GF-D8 (cell line): ENCODE measurements around the gene AQP12B.
"Not testable (repeated sequence)": the region's sequence is repeated elsewhere in the genome, so short reads cannot be mapped to it uniquely, and the experiment has no call there.

ENCODE experiments used
- DNase-seq: peaks from one replicate; lab custom pipeline; 2025; lab: John Stamatoyannopoulos, UW

AQP12B gene

GRCh38 chr2:240701091-240701735, 18.5 kb upstream of the AQP12B start:
- no peak for DNase-seq

GRCh38 chr2:240700616-240701015, 17.9 kb upstream of the AQP12B start:
- DNase-seq: not testable (repeated sequence)

- not testable (repeated sequence) for DNase-seq
Measured at GRCh38 chr2:240699835-240700234, 17.1 kb upstream of the AQP12B start.

- DNase-seq: not testable (repeated sequence)
Measured at GRCh38 chr2:240698852-240699561, 16.3 kb upstream of the AQP12B start.

GRCh38 chr2:240696469-240696868, 13.8 kb upstream of the AQP12B start:
- DNase-seq: not testable (repeated sequence)

- DNase-seq: not testable (repeated sequence)
Measured at GRCh38 chr2:240695593-240695992, 12.9 kb upstream of the AQP12B start.

- not testable (repeated sequence) for DNase-seq
Measured at GRCh38 chr2:240694304-240694703, 11.6 kb upstream of the AQP12B start.

GRCh38 chr2:240692583-240693561, 10.2 kb upstream of the AQP12B start:
- DNase-seq: not testable (repeated sequence)

GRCh38 chr2:240691631-240692420, 9.1 kb upstream of the AQP12B start, which contains the start of gene AQP12A:
AQP12A (plus strand) TSS chr2:240691866; CDS start chr2:240691914, 48 bp downstream.
- not testable (repeated sequence) for DNase-seq

- DNase-seq: not testable (repeated sequence)
Measured at GRCh38 chr2:240691075-240691427, 8.4 kb upstream of the AQP12B start.

- not testable (repeated sequence) for DNase-seq
Measured at GRCh38 chr2:240690421-240691074, 7.9 kb upstream of the AQP12B start.

- no peak for DNase-seq
Measured at GRCh38 chr2:240689975-240690374, 7.3 kb upstream of the AQP12B start.

- DNase-seq: no peak
Measured at GRCh38 chr2:240688553-240688919, 5.9 kb upstream of the AQP12B start.

GRCh38 chr2:240687741-240688552, 5.3 kb upstream of the AQP12B start:
- DNase-seq: no peak

GRCh38 chr2:240687045-240687740, 4.5 kb upstream of the AQP12B start:
- no peak for DNase-seq

GRCh38 chr2:240686460-240686859, 3.8 kb upstream of the AQP12B start:
- DNase-seq: no peak

GRCh38 chr2:240685771-240686371, 3.2 kb upstream of the AQP12B start:
- DNase-seq: no peak

GRCh38 chr2:240683980-240684728, 1.5 kb upstream of the AQP12B start:
- DNase-seq: not testable (repeated sequence)
